ENCODE data around the gene NFKBIL1.
"Not testable (repeated sequence)": the region's sequence is repeated elsewhere in the genome, so short reads cannot be mapped to it uniquely, and the experiment has no call there.

NFKBIL1 gene

GRCh38 chr6:31582230-31582643 is 34.8 kb downstream of the NFKBIL1 start, which contains the start of gene LTB:
LTB (minus strand) TSS chr6:31582424; CDS start chr6:31582417, 7 bp downstream.
- DNase-seq: no peak

- DNase-seq: no peak
Observed at GRCh38 chr6:31585491-31585890, 38.1 kb downstream of the NFKBIL1 start.

GRCh38 chr6:31586008-31586407 is 38.6 kb downstream of the NFKBIL1 start, which contains the start of gene LST1:
LST1 (plus strand) TSS chr6:31586277; CDS start chr6:31587300, 1,023 bp downstream.
- no peak for DNase-seq

- no peak for DNase-seq
Observed at GRCh38 chr6:31586599-31587281, 39.3 kb downstream of the NFKBIL1 start.

- no peak for DNase-seq
Observed at GRCh38 chr6:31587791-31588777, 40.7 kb downstream of the NFKBIL1 start.

- no peak for DNase-seq
Observed at GRCh38 chr6:31588871-31589650, 41.7 kb downstream of the NFKBIL1 start.

- not testable (repeated sequence) for DNase-seq
Observed at GRCh38 chr6:31590691-31591090, 43.3 kb downstream of the NFKBIL1 start.

- no peak for DNase-seq
Observed at GRCh38 chr6:31592396-31592771, 45.0 kb downstream of the NFKBIL1 start.

- no peak for DNase-seq
Observed at GRCh38 chr6:31597006-31597405, 49.6 kb downstream of the NFKBIL1 start.

GRCh38 chr6:31607317-31607716 is 59.9 kb downstream of the NFKBIL1 start:
- no peak for DNase-seq

Data from NCI-H510A (cell line).